ENCODE measurements around the gene CNTLN. TPM values are rescaled to one million over a fixed set of nuclear protein-coding genes. Genes with fewer than 3 reads are reported as not detected.
"Not testable (repeated sequence)": the region's sequence is repeated elsewhere in the genome, so short reads cannot be mapped to it uniquely, and the experiment has no call there.

Gene CNTLN
- total RNA-seq, 1 donor: 17.7 TPM

DNA sequence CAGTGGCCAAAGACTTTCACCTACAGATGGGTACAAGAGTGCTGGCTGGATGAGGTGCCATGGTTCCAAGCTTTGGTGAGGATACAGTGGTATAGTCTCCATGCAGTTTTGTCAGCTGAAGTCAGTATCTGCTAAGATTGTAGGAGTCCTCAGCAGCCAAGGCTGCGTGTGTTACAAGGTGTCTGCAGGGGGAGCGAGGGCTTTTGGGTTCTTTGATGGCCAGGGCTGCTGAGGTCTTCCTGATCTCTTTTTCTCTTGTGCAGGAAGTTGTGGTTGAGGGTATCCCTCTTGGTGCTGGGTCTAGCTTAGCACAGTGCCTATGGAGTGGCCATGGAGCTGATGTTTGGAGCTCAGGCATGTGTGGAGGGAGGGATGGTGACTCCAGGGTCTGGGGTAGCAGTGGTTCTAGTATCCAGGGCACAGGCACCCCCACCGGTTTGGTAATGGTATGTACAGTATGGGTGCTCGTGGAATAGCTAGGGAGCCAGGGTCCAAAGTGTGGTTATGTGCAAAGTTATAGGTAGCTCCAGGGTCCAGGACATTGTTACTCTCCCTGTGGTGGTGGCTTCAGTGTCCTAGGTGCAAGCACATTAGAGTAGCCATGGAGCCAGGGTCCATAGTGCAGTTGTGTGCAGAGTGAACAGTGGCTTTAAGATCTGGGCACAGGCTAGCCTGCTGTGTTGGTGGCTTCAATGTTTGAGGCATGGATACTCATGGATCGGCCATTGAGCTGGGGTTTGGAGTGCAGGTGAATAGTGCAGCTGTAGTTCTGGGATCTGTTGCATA, 36.7 kb downstream of the CNTLN start:
- TF ChIP-seq, protein P1, sequence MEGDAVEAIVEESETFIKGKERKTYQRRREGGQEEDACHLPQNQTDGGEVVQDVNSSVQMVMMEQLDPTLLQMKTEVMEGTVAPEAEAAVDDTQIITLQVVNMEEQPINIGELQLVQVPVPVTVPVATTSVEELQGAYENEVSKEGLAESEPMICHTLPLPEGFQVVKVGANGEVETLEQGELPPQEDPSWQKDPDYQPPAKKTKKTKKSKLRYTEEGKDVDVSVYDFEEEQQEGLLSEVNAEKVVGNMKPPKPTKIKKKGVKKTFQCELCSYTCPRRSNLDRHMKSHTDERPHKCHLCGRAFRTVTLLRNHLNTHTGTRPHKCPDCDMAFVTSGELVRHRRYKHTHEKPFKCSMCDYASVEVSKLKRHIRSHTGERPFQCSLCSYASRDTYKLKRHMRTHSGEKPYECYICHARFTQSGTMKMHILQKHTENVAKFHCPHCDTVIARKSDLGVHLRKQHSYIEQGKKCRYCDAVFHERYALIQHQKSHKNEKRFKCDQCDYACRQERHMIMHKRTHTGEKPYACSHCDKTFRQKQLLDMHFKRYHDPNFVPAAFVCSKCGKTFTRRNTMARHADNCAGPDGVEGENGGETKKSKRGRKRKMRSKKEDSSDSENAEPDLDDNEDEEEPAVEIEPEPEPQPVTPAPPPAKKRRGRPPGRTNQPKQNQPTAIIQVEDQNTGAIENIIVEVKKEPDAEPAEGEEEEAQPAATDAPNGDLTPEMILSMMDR (IDR thresholded peaks at IDR 0.05; ENCODE audit: extremely low read depth, low read depth, low read length): no peak
- peaks cover 3% of the 10 kb centered on the region for H3K36me3 ChIP-seq (ENCODE audit: insufficient read depth, low read length)
- H3K9me3 ChIP-seq (ENCODE audit: low read depth, low read length): no peaks in the 10 kb centered on the region
- no peaks in the 10 kb centered on the region for H3K4me1 ChIP-seq (ENCODE audit: insufficient read depth, low read length)
- no peak overlapping the region for H3K27ac ChIP-seq (ENCODE audit: low read depth, low read length)
- H3K4me2 ChIP-seq (ENCODE audit: insufficient read depth, low read length): no peak overlapping the region
- no peak overlapping the region for H2AFZ ChIP-seq (ENCODE audit: low read length)
- no peaks in the 10 kb centered on the region for H3K27me3 ChIP-seq (ENCODE audit: insufficient read depth, low read length)
- H4K20me1 ChIP-seq (ENCODE audit: insufficient read depth, low read length): peaks cover 6% of the 10 kb centered on the region
- no peak for DNase-seq (ENCODE audit: insufficient read length, low spot score, missing footprints)
- H3K4me3 ChIP-seq (ENCODE audit: insufficient read depth, low read length): no peak overlapping the region
- H3K79me2 ChIP-seq (ENCODE audit: insufficient read depth, low read length): peaks cover 39% of the 10 kb centered on the region

DNA sequence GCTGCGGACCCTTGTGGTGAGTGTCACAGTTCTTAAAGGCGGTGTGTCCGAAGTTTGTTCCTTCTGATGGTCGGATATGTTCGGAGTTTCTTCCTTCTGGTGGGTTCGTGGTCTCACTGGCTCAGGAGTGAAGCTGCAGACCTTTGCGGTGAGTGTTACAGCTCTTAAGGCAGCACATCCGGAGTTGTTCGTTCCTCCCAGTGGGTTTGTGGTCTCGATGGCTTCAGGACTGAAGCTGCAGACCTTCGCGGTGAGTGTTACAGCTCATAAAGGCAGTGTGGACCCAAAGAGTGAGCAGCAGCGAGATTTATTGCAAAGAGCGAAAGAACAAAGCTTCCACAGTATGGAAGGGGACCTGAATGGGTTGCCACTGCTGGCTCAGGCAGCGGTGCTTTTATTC, 42.7 kb downstream of the CNTLN start:
- H3K9me3 ChIP-seq (ENCODE audit: low read depth, low read length): not testable (repeated sequence)

DNA sequence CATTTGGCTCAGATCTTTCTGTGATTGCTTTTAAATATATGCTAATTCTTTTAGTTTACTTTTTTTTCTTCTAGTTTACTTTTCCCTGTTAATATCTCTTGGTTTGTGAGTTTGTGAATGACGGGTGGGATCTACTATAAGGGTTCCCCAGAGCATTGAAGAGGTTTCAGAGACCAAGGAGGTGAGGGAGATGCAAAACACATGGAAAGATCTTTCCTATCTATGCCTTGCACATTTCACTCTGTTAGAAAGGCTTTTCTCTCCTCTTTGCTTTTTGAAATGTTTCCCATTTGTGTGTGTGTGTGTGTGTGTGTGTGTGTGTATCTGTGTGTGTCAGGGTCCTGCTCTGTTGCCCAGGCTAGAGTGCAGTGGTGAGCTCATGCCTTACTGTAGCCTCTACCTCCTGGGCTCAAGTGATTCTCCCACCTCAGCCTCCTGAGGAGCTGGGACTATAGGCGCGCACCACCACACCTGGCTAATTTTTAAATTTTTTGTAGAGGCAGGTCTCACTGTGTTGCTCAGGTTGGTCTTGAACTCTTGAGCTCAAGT, 50.7 kb downstream of the CNTLN start:
- TF ChIP-seq, protein P1 (IDR thresholded peaks at IDR 0.05; ENCODE audit: extremely low read depth, low read depth, low read length): no peak
- H3K4me2 ChIP-seq (ENCODE audit: insufficient read depth, low read length): no peak overlapping the region

More for the DNA sequence above, 42.7 kb downstream of the CNTLN start:
- not testable (repeated sequence) for H3K27ac ChIP-seq (ENCODE audit: low read depth, low read length); H3K4me1 ChIP-seq (ENCODE audit: insufficient read depth, low read length); H3K27me3 ChIP-seq (ENCODE audit: insufficient read depth, low read length); H4K20me1 ChIP-seq (ENCODE audit: insufficient read depth, low read length); H3K4me2 ChIP-seq (ENCODE audit: insufficient read depth, low read length); DNase-seq (ENCODE audit: insufficient read length, low spot score, missing footprints); H2AFZ ChIP-seq (ENCODE audit: low read length); H3K4me3 ChIP-seq (ENCODE audit: insufficient read depth, low read length); H3K36me3 ChIP-seq (ENCODE audit: insufficient read depth, low read length)
- H3K79me2 ChIP-seq (ENCODE audit: insufficient read depth, low read length): peaks cover 42% of the 10 kb centered on the region

DNA sequence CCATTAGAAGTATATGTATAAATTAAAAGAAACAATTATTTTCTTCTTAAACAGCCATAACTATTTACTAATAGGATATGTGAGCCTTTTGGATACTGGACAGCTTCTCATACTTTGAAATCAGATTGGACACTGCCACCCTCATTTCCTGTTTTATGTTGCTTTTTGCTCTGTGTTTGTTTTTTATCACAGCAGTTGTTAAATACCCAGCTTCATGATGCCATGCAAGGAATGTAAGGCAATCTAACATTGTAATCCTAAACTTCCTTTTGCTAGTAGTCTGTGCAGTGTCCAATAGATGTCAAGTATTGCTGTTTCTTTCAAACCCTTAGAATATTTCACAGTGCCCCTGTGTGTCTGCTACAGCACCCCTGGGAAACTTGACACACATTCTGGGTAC, 56.2 kb downstream of the CNTLN start:
- H3K4me1 ChIP-seq (ENCODE audit: insufficient read depth, low read length): peaks cover 6% of the 10 kb centered on the region
- H3K36me3 ChIP-seq (ENCODE audit: insufficient read depth, low read length): no peaks in the 10 kb centered on the region
- no peaks in the 10 kb centered on the region for H3K9me3 ChIP-seq (ENCODE audit: low read depth, low read length)
- H3K4me2 ChIP-seq (ENCODE audit: insufficient read depth, low read length): no peak overlapping the region
- DNase-seq (ENCODE audit: insufficient read length, low spot score, missing footprints): no peak
- H3K79me2 ChIP-seq (ENCODE audit: insufficient read depth, low read length): peaks cover 5% of the 10 kb centered on the region
- no peaks in the 10 kb centered on the region for H4K20me1 ChIP-seq (ENCODE audit: insufficient read depth, low read length)
- no peak overlapping the region for H3K27ac ChIP-seq (ENCODE audit: low read depth, low read length)
- no peak overlapping the region for H3K4me3 ChIP-seq (ENCODE audit: insufficient read depth, low read length)
- H3K27me3 ChIP-seq (ENCODE audit: insufficient read depth, low read length): no peaks in the 10 kb centered on the region
- TF ChIP-seq, protein P1 (IDR thresholded peaks at IDR 0.05; ENCODE audit: extremely low read depth, low read depth, low read length): no peak
- no peak overlapping the region for H2AFZ ChIP-seq (ENCODE audit: low read length)

More for the DNA sequence above, 50.7 kb downstream of the CNTLN start:
- DNase-seq (ENCODE audit: insufficient read length, low spot score, missing footprints): no peak
- Histone ChIP-seq H3K4me3 (ENCODE audit: insufficient read depth, low read length) (no peak overlapping the region), H3K79me2 (ENCODE audit: insufficient read depth, low read length) (peaks cover 34% of the 10 kb centered on the region), H3K27me3 (ENCODE audit: insufficient read depth, low read length) (no peaks in the 10 kb centered on the region), H3K9me3 (ENCODE audit: low read depth, low read length) (no peaks in the 10 kb centered on the region), H3K4me1 (ENCODE audit: insufficient read depth, low read length) (no peaks in the 10 kb centered on the region), H4K20me1 (ENCODE audit: insufficient read depth, low read length) (peaks cover 11% of the 10 kb centered on the region), H2AFZ (ENCODE audit: low read length) (no peak overlapping the region), H3K27ac (ENCODE audit: low read depth, low read length) (no peak overlapping the region), H3K36me3 (ENCODE audit: insufficient read depth, low read length) (no peaks in the 10 kb centered on the region)
